Measurements from ENCODE around the gene PDLIM7.
"Not testable (repeated sequence)": the region's sequence is repeated elsewhere in the genome, so short reads cannot be mapped to it uniquely, and the experiment has no call there.

Gene PDLIM7

GRCh38 chr5:177534433-177534832, 37.0 kb upstream of the PDLIM7 start:
- DNase-seq (ENCODE audit: low read depth); H3K9ac ChIP-seq (ENCODE audit: low read length); H3K27me3 ChIP-seq (replicated peaks; ENCODE audit: control insufficient read depth, insufficient read depth, low read length); H3K4me3 ChIP-seq (ENCODE audit: low read length); H3K9me3 ChIP-seq (ENCODE audit: control insufficient read depth, low read length): not testable (repeated sequence)
- Histone ChIP-seq H3K36me3 (ENCODE audit: control insufficient read depth, insufficient read depth, low read length, severe bottlenecking) (peaks cover 58% of the 10 kb centered on the region), H3K4me1 (ENCODE audit: control insufficient read depth, insufficient read depth, low read length) (peaks cover 42% of the 10 kb centered on the region)

- H3K4me1 ChIP-seq (ENCODE audit: control insufficient read depth, insufficient read depth, low read length): peaks cover 12% of the 10 kb centered on the region
- peak overlapping the region; percentile 14 for H3K9ac ChIP-seq (ENCODE audit: low read length)
- no peaks in the 10 kb centered on the region for H3K27me3 ChIP-seq (replicated peaks; ENCODE audit: control insufficient read depth, insufficient read depth, low read length)
- DNase-seq (ENCODE audit: low read depth): no peak
- H3K9me3 ChIP-seq (ENCODE audit: control insufficient read depth, low read length): no peaks in the 10 kb centered on the region
- H3K4me3 ChIP-seq (ENCODE audit: low read length): no peak overlapping the region
- H3K36me3 ChIP-seq (ENCODE audit: control insufficient read depth, insufficient read depth, low read length, severe bottlenecking): peaks cover 84% of the 10 kb centered on the region
Observed at GRCh38 chr5:177531209-177531940, 34.0 kb upstream of the PDLIM7 start.

GRCh38 chr5:177530638-177531037, 33.2 kb upstream of the PDLIM7 start:
- Histone ChIP-seq H3K4me1 (ENCODE audit: control insufficient read depth, insufficient read depth, low read length) (peaks cover 12% of the 10 kb centered on the region), H3K9me3 (ENCODE audit: control insufficient read depth, low read length) (no peaks in the 10 kb centered on the region), H3K36me3 (ENCODE audit: control insufficient read depth, insufficient read depth, low read length, severe bottlenecking) (peaks cover 84% of the 10 kb centered on the region), H3K4me3 (ENCODE audit: low read length) (no peak overlapping the region), H3K9ac (ENCODE audit: low read length) (peak overlapping the region; percentile 14), H3K27me3 (replicated peaks; ENCODE audit: control insufficient read depth, insufficient read depth, low read length) (no peaks in the 10 kb centered on the region)
- no peak for DNase-seq (ENCODE audit: low read depth)

GRCh38 chr5:177529247-177530203, 32.1 kb upstream of the PDLIM7 start:
- no peak for DNase-seq (ENCODE audit: low read depth)
- Histone ChIP-seq H3K4me3 (ENCODE audit: low read length) (no peak overlapping the region), H3K9ac (ENCODE audit: low read length) (peak overlapping the region; percentile 14), H3K4me1 (ENCODE audit: control insufficient read depth, insufficient read depth, low read length) (peaks cover 12% of the 10 kb centered on the region), H3K27me3 (replicated peaks; ENCODE audit: control insufficient read depth, insufficient read depth, low read length) (no peaks in the 10 kb centered on the region), H3K9me3 (ENCODE audit: control insufficient read depth, low read length) (no peaks in the 10 kb centered on the region), H3K36me3 (ENCODE audit: control insufficient read depth, insufficient read depth, low read length, severe bottlenecking) (peaks cover 86% of the 10 kb centered on the region)

- H3K27me3 ChIP-seq (replicated peaks; ENCODE audit: control insufficient read depth, insufficient read depth, low read length): no peaks in the 10 kb centered on the region
- H3K4me3 ChIP-seq (ENCODE audit: low read length): no peak overlapping the region
- DNase-seq (ENCODE audit: low read depth): no peak
- no peak overlapping the region for H3K9ac ChIP-seq (ENCODE audit: low read length)
- H3K4me1 ChIP-seq (ENCODE audit: control insufficient read depth, insufficient read depth, low read length): peaks cover 12% of the 10 kb centered on the region
- no peaks in the 10 kb centered on the region for H3K9me3 ChIP-seq (ENCODE audit: control insufficient read depth, low read length)
- H3K36me3 ChIP-seq (ENCODE audit: control insufficient read depth, insufficient read depth, low read length, severe bottlenecking): peaks cover 89% of the 10 kb centered on the region
Observed at GRCh38 chr5:177528631-177529030, 31.2 kb upstream of the PDLIM7 start.

GRCh38 chr5:177527595-177527994, 30.2 kb upstream of the PDLIM7 start:
- H3K36me3 ChIP-seq (ENCODE audit: control insufficient read depth, insufficient read depth, low read length, severe bottlenecking): peaks cover 89% of the 10 kb centered on the region
- H3K4me3 ChIP-seq (ENCODE audit: low read length): no peak overlapping the region
- DNase-seq (ENCODE audit: low read depth): no peak
- no peaks in the 10 kb centered on the region for H3K9me3 ChIP-seq (ENCODE audit: control insufficient read depth, low read length)
- no peak overlapping the region for H3K9ac ChIP-seq (ENCODE audit: low read length)
- H3K27me3 ChIP-seq (replicated peaks; ENCODE audit: control insufficient read depth, insufficient read depth, low read length): no peaks in the 10 kb centered on the region
- H3K4me1 ChIP-seq (ENCODE audit: control insufficient read depth, insufficient read depth, low read length): peaks cover 12% of the 10 kb centered on the region

- no peak overlapping the region for H3K9ac ChIP-seq (ENCODE audit: low read length)
Observed at GRCh38 chr5:177526791-177527190, 29.4 kb upstream of the PDLIM7 start.

GRCh38 chr5:177526191-177526590, 28.8 kb upstream of the PDLIM7 start:
- Histone ChIP-seq H3K4me3 (ENCODE audit: low read length) (no peak overlapping the region), H3K36me3 (ENCODE audit: control insufficient read depth, insufficient read depth, low read length, severe bottlenecking) (peaks cover 91% of the 10 kb centered on the region), H3K9ac (ENCODE audit: low read length) (no peak overlapping the region), H3K4me1 (ENCODE audit: control insufficient read depth, insufficient read depth, low read length) (peaks cover 12% of the 10 kb centered on the region), H3K27me3 (replicated peaks; ENCODE audit: control insufficient read depth, insufficient read depth, low read length) (no peaks in the 10 kb centered on the region), H3K9me3 (ENCODE audit: control insufficient read depth, low read length) (no peaks in the 10 kb centered on the region)
- no peak for DNase-seq (ENCODE audit: low read depth)

More at GRCh38 chr5:177526791-177527190, 29.4 kb upstream of the PDLIM7 start:
- no peak for DNase-seq (ENCODE audit: low read depth)
- no peaks in the 10 kb centered on the region for H3K27me3 ChIP-seq (replicated peaks; ENCODE audit: control insufficient read depth, insufficient read depth, low read length)
- H3K9me3 ChIP-seq (ENCODE audit: control insufficient read depth, low read length): no peaks in the 10 kb centered on the region
- H3K4me1 ChIP-seq (ENCODE audit: control insufficient read depth, insufficient read depth, low read length): peaks cover 12% of the 10 kb centered on the region
- H3K36me3 ChIP-seq (ENCODE audit: control insufficient read depth, insufficient read depth, low read length, severe bottlenecking): peaks cover 89% of the 10 kb centered on the region
- no peak overlapping the region for H3K4me3 ChIP-seq (ENCODE audit: low read length)

GRCh38 chr5:177524941-177525655, 27.7 kb upstream of the PDLIM7 start:
- Histone ChIP-seq H3K4me3 (ENCODE audit: low read length) (no peak overlapping the region), H3K9ac (ENCODE audit: low read length) (no peak overlapping the region), H3K27me3 (replicated peaks; ENCODE audit: control insufficient read depth, insufficient read depth, low read length) (no peaks in the 10 kb centered on the region), H3K36me3 (ENCODE audit: control insufficient read depth, insufficient read depth, low read length, severe bottlenecking) (peaks cover 93% of the 10 kb centered on the region), H3K4me1 (ENCODE audit: control insufficient read depth, insufficient read depth, low read length) (peaks cover 1% of the 10 kb centered on the region), H3K9me3 (ENCODE audit: control insufficient read depth, low read length) (no peaks in the 10 kb centered on the region)
- DNase-seq (ENCODE audit: low read depth): no peak

GRCh38 chr5:177524539-177524900, 27.1 kb upstream of the PDLIM7 start:
- no peaks in the 10 kb centered on the region for H3K4me1 ChIP-seq (ENCODE audit: control insufficient read depth, insufficient read depth, low read length)
- H3K9ac ChIP-seq (ENCODE audit: low read length): no peak overlapping the region
- no peak overlapping the region for H3K4me3 ChIP-seq (ENCODE audit: low read length)
- no peak for DNase-seq (ENCODE audit: low read depth)
- no peaks in the 10 kb centered on the region for H3K9me3 ChIP-seq (ENCODE audit: control insufficient read depth, low read length)
- H3K36me3 ChIP-seq (ENCODE audit: control insufficient read depth, insufficient read depth, low read length, severe bottlenecking): peaks cover 96% of the 10 kb centered on the region
- H3K27me3 ChIP-seq (replicated peaks; ENCODE audit: control insufficient read depth, insufficient read depth, low read length): no peaks in the 10 kb centered on the region

Data from adipocyte (in vitro differentiated cells).